SU-DHL-6 (cell line): ENCODE results near the gene DSN1.

Source experiments
- EZH2phosphoT487 ChIP-seq: fragments of 200-600 bp; sonication (generic), shearing (Covaris generic); conservative IDR thresholded peaks from 2 replicates; pipeline ENCODE4 v1.6.1; 2018; ENCODE audit warnings: mild to moderate bottlenecking, antibody characterized with exemption, low read length, moderate library complexity, mixed read lengths
- TF ChIP-seq, protein P1 (sequence below): fragments of 200-600 bp; sonication (generic); IDR thresholded peaks from one replicate; pipeline ENCODE4 v1.5.1; 2017; ENCODE audit warnings: antibody characterized with exemption, mild to moderate bottlenecking, low read length, moderate library complexity; ENCODE audit not compliant: insufficient read depth, poor library complexity, severe bottlenecking

DNA sequence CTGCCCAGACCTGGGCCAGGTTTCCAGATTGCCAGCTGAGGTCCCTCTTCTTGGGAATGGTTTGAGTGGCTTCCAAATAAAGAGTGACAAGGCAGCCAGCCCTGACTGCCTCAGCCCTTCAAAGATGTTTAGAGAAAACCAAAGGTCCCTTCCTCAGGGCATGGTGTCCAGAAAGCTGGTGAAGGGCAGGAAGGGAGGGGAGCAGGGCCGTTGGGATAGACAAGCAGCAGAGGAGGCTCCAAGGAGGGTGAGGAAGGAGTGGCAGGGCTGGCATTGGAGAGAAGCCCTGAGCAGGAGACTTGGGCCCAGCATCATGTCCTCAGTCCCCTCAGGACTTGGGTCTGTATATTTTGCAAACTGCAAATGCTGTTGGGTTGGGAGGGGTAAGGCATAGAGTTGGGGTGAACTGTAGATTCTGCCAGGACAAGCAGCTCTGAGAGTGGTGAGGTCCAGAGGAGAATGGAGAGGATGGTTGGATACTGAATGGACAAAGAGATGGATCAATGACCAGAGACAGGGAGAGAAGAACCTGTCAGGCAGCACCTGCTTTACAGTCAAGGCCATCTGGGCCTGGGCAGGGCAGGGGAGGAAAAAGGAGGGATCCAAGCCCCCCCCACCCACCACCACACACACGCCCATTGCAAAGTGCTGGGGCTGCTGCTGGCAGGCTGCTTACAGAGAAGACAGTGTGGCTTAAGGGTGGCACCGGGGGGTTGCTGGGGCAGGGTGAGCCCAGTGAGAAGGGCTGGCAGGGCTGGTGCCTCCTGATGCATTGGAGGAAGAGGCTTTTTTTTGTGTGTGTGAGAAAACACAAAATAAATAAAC is 5.5 kb upstream of the DSN1 start:
- TF ChIP-seq, protein P1, sequence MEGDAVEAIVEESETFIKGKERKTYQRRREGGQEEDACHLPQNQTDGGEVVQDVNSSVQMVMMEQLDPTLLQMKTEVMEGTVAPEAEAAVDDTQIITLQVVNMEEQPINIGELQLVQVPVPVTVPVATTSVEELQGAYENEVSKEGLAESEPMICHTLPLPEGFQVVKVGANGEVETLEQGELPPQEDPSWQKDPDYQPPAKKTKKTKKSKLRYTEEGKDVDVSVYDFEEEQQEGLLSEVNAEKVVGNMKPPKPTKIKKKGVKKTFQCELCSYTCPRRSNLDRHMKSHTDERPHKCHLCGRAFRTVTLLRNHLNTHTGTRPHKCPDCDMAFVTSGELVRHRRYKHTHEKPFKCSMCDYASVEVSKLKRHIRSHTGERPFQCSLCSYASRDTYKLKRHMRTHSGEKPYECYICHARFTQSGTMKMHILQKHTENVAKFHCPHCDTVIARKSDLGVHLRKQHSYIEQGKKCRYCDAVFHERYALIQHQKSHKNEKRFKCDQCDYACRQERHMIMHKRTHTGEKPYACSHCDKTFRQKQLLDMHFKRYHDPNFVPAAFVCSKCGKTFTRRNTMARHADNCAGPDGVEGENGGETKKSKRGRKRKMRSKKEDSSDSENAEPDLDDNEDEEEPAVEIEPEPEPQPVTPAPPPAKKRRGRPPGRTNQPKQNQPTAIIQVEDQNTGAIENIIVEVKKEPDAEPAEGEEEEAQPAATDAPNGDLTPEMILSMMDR, result no peak
- no peak for TF ChIP-seq EZH2phosphoT487
